BE2C (cell line): ENCODE data around the gene ZMYM2.
"Not testable (repeated sequence)": the region's sequence is repeated elsewhere in the genome, so short reads cannot be mapped to it uniquely, and the experiment has no call there.

Experiments
- DNase-seq: peaks from one replicate; pipeline ENCODE4 v3.0.0-alpha.2; 2020
- H3K27me3 ChIP-seq: fragments of 250-450 bp; sonication (Bioruptor Pico); 2 replicates; pipeline ENCODE4 v1.5.1; 2020; ENCODE audit warnings: mild to moderate bottlenecking
- H3K36me3 ChIP-seq: fragments of 250-450 bp; sonication (Bioruptor Pico); 2 replicates; pipeline ENCODE4 v1.5.1; 2020; ENCODE audit warnings: mild to moderate bottlenecking
- H3K4me1 ChIP-seq: fragments of 250-450 bp; sonication (Bioruptor Pico); 2 replicates; pipeline ENCODE4 v1.5.1; 2020
- H3K4me3 ChIP-seq: 2 replicates; pipeline ENCODE4 v1.5.1; 2011; ENCODE audit warnings: low read depth, low read length
- H3K9me3 ChIP-seq: fragments of 250-450 bp; sonication (Bioruptor Pico); 2 replicates; pipeline ENCODE4 v1.5.1; 2020
- CTCF ChIP-seq: IDR thresholded peaks from 2 replicates; pipeline ENCODE4 v1.5.1; 2012; ENCODE audit warnings: mild to moderate bottlenecking, low read depth, low read length

Gene ZMYM2

GRCh38 chr13:19960653-19960976, 2.1 kb downstream of the ZMYM2 start:
- no peak for TF ChIP-seq CTCF
- Histone ChIP-seq H3K36me3 (peaks cover 27% of the 10 kb centered on the region), H3K27me3 (no peaks in the 10 kb centered on the region), H3K4me1 (peaks cover 4% of the 10 kb centered on the region; the same call in 1 of the 2 replicates), H3K4me3 (peak overlapping the region; percentile 98), H3K9me3 (no peaks in the 10 kb centered on the region)
- DNase-seq = no peak

DNA sequence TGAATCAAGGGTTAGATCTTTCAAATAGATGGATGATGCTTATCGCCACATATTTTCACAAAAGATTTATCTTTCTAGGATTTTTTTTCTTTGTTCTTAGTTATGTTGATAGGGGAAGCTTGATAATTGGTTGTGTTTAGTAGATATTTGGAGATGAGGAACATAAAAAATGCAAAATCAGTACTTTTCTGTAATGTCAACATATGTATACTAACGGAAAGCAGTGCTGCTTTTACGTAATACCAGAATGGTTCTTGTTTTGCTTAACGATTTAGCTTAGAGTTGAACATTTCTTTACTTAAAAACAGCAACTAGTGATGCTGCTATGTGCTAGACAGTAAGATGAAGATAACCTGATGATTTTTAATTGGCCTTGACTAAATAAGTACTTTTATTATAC, 3.0 kb downstream of the ZMYM2 start:
- Histone ChIP-seq H3K36me3 (peaks cover 33% of the 10 kb centered on the region), H3K4me1 (peaks cover 4% of the 10 kb centered on the region; the same call in 1 of the 2 replicates), H3K9me3 (no peaks in the 10 kb centered on the region), H3K27me3 (no peaks in the 10 kb centered on the region), H3K4me3 (peak overlapping the region; percentile 98)
- DNase-seq = no peak
- no peak for TF ChIP-seq CTCF

DNA sequence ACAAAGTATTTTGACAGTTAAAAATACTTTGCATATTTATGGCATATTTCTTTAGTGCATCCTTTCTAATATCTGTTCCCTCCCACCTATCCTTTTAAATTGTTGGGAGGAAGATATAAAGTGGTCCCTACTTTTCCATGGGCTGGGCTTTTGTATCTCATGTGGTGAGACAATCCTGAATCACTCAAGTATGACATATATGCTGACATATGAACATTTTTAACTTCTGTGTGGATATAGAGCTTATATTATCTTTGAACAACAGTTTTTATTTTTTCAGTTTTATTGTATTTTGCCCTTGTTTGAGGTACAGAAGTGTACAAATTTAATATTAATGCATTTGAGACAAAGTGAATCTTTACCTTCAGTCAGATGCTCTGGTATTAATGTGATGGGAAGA, 3.4 kb downstream of the ZMYM2 start:
- no peak for TF ChIP-seq CTCF
- DNase-seq = no peak
- Histone ChIP-seq H3K4me1 (peaks cover 4% of the 10 kb centered on the region; the same call in 1 of the 2 replicates), H3K9me3 (no peaks in the 10 kb centered on the region), H3K36me3 (peaks cover 37% of the 10 kb centered on the region), H3K27me3 (no peaks in the 10 kb centered on the region), H3K4me3 (peak overlapping the region; percentile 98; the same call in 1 of the 2 replicates)

GRCh38 chr13:19962894-19963293, 4.4 kb downstream of the ZMYM2 start:
- Histone ChIP-seq H3K27me3 (no peaks in the 10 kb centered on the region), H3K4me1 (peaks cover 4% of the 10 kb centered on the region; the same call in 1 of the 2 replicates), H3K36me3 (peaks cover 47% of the 10 kb centered on the region), H3K4me3 (no peak overlapping the region), H3K9me3 (no peaks in the 10 kb centered on the region)
- DNase-seq = no peak
- no peak for TF ChIP-seq CTCF

DNA sequence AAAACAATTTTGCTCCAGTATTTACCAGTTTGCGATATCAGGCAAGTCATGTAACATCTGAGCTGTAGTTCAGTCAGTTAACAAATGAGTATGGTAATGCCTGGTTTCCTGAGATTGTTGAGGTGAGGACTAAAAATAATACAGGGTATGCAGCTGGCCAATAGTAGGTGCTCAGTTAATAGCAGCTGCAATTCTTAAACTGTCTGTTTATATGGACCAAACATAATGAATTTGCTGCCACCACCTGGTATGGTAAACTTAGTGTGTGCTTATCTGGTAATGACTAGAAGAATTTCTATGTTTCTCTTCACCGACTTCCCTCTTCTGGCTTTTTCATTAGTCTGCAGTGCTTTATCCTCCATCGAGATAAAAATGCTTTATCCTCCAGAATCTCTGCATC, 9.1 kb downstream of the ZMYM2 start:
- Histone ChIP-seq H3K4me1 (peaks cover 4% of the 10 kb centered on the region; the same call in 1 of the 2 replicates), H3K27me3 (no peaks in the 10 kb centered on the region), H3K9me3 (no peaks in the 10 kb centered on the region), H3K36me3 (peaks cover 58% of the 10 kb centered on the region), H3K4me3 (no peak overlapping the region)
- no peak for DNase-seq
- TF ChIP-seq CTCF = no peak

DNA sequence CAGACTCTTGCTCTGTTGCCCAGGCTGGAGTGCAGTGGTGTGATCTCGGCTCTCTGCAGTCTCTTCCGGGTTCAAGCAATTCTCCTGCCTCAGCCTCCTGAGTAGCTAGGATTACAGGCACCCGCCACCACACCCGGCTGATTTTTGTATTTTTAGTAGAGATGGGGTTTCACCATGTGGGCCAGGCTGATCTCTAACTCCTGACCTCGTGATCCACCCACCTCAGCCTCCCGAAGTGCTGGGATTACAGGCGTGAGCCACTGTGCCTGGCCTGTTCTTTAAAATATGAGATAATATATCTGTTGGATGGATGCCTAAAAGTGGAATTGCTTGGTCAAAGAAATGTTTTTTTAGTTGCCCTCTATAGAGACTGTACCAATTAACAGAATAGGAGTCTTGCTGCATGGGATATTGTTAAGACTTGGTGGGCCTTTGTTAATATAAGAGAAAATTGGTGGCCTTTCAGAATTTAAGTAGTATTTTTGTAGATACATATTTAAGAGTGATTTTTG, 16.0 kb downstream of the ZMYM2 start:
- H3K9me3 ChIP-seq, DNase-seq, H3K27me3 ChIP-seq, H3K4me3 ChIP-seq, H3K4me1 ChIP-seq: not testable (repeated sequence)
- peaks cover 53% of the 10 kb centered on the region for H3K36me3 ChIP-seq
